WTC11 (cell line): ENCODE results near the gene TOR4A. TPM values are rescaled to one million over a fixed set of nuclear protein-coding genes. Genes with fewer than 3 reads are reported as not detected.

ENCODE experiments used
- ATAC-seq: fragments of 200-7000 bp; cut with Tn5 transposase; 2 replicates; pipeline ENCODE4 v1.10.0; 2021; ENCODE audit warnings: mild to moderate bottlenecking, moderate library complexity
- CTCF ChIA-PET: fragments of 300-600 bp; sonication (Branson Sonifier 250); formaldehyde crosslinking; loops from one replicate; lab custom pipeline; 2021; ENCODE audit warnings: antibody characterized with exemption; lab: Charles Lee
- POLR2A ChIA-PET: fragments of 350-600 bp; sonication (Branson Sonifier 250); formaldehyde crosslinking; loops from one replicate; lab custom pipeline; 2021; ENCODE audit warnings: antibody characterized with exemption; lab: Charles Lee
- DNase-seq: peaks from one replicate; pipeline ENCODE4 v3.0.0; 2021; ENCODE audit warnings: low spot score
- H3K27ac Mint-ChIP-seq: 2 replicates; pipeline ENCODE4 v1.8.0; 2021; ENCODE audit warnings: mixed read lengths
- H3K27me3 Mint-ChIP-seq: 2 replicates; pipeline ENCODE4 v1.8.0; 2021; ENCODE audit warnings: low read depth, mild to moderate bottlenecking, moderate library complexity, mixed read lengths
- H3K36me3 Mint-ChIP-seq: 2 replicates; pipeline ENCODE4 v1.8.0; 2021; ENCODE audit warnings: mixed read lengths
- H3K4me1 Mint-ChIP-seq: 2 replicates; pipeline ENCODE4 v1.8.0; 2022; ENCODE audit warnings: mixed read lengths
- H3K4me3 Mint-ChIP-seq: 2 replicates; pipeline ENCODE4 v1.8.0; 2021; ENCODE audit warnings: mild to moderate bottlenecking, moderate library complexity, mixed read lengths
- H3K9me3 Mint-ChIP-seq: 2 replicates; pipeline ENCODE4 v1.8.0; 2021; ENCODE audit warnings: mixed read lengths
- ARID4B ChIP-seq: sonication (generic); formaldehyde crosslinking; IDR thresholded peaks from 2 replicates; pipeline ENCODE4 v1.8.0; 2023; ENCODE audit warnings: missing genetic modification reagents, mild to moderate bottlenecking, borderline replicate concordance
- ATF2 ChIP-seq: sonication (generic); formaldehyde crosslinking; IDR thresholded peaks from 2 replicates; pipeline ENCODE4 v1.8.1; 2022; ENCODE audit warnings: low read depth, missing genetic modification reagents, borderline replicate concordance
- CREB1 ChIP-seq: sonication (generic); formaldehyde crosslinking; IDR thresholded peaks from 2 replicates; pipeline ENCODE4 v1.8.0; 2023; ENCODE audit warnings: mild to moderate bottlenecking, missing genetic modification reagents
- FOXP1 ChIP-seq: sonication (generic); formaldehyde crosslinking; IDR thresholded peaks from 2 replicates; pipeline ENCODE4 v1.8.0; 2022; ENCODE audit warnings: missing genetic modification reagents, mild to moderate bottlenecking, moderate library complexity, borderline replicate concordance
- HMGA2 ChIP-seq: fragments of 250-450 bp; sonication (Bioruptor Pico); IDR thresholded peaks from 2 replicates; pipeline ENCODE4 v1.4.0; 2021; ENCODE audit warnings: mild to moderate bottlenecking, moderate library complexity
- KAT7 ChIP-seq: sonication (generic); formaldehyde crosslinking; IDR thresholded peaks from 2 replicates; pipeline ENCODE4 v1.8.1; 2023; ENCODE audit warnings: missing genetic modification reagents, mild to moderate bottlenecking, borderline replicate concordance
- USF2 ChIP-seq: sonication (generic); formaldehyde crosslinking; IDR thresholded peaks from 2 replicates; pipeline ENCODE4 v1.8.1; 2023; ENCODE audit warnings: mild to moderate bottlenecking, missing genetic modification reagents, moderate library complexity
- ZNF121 ChIP-seq: sonication (generic); formaldehyde crosslinking; IDR thresholded peaks from 2 replicates; pipeline ENCODE4 v1.8.0; 2023; ENCODE audit warnings: missing genetic modification reagents
- ZNF532 ChIP-seq: fragments of 250-450 bp; sonication (Bioruptor Pico); IDR thresholded peaks from 2 replicates; pipeline ENCODE4 v1.9.0; 2021; ENCODE audit warnings: mild to moderate bottlenecking, borderline replicate concordance
- total RNA-seq: library from RNA; stranded (reverse); gene quantifications from 3 replicates; pipeline ENCODE4 v1.2.3, GENCODE V29; 2021

The TOR4A gene
- total RNA-seq, 1 experiment from 2014 or later: 7.3 TPM

- no peak for DNase-seq
- Mint-ChIP-seq H3K4me3 (no peak overlapping the region), H3K9me3 (no peaks in the 10 kb centered on the region), H3K27ac (no peak overlapping the region; the same call in 1 of the 2 replicates), H3K36me3 (peaks cover 20% of the 10 kb centered on the region), H3K4me1 (peaks cover 5% of the 10 kb centered on the region), H3K27me3 (no peaks in the 10 kb centered on the region)
- CTCF ChIA-PET: no interaction called here
- POLR2A ChIA-PET: no interaction called here
- no peak for TF ChIP-seq HMGA2 (CRISPR knock-in tag)
- TF ChIP-seq USF2 (CRISPR knock-in tag): no peak
- no peak for TF ChIP-seq KAT7 (CRISPR knock-in tag)
- TF ChIP-seq ZNF532 (CRISPR knock-in tag): no peak
- no peak for TF ChIP-seq CREB1 (CRISPR knock-in tag)
- no peak for TF ChIP-seq ARID4B (CRISPR knock-in tag)
- no peak for TF ChIP-seq ZNF121
- no peak for TF ChIP-seq FOXP1 (CRISPR knock-in tag)
- ATAC-seq: no peak
Observed at GRCh38 chr9:137269231-137269772, 8.2 kb upstream of the TOR4A start.

- CTCF ChIA-PET: interaction anchor here (1.4 to 4.4 kb wide), 2 partner anchors 31 to 34 kb away, joined by 3 to 28 read pairs; partner anchors contain the start of gene NRARP
- POLR2A ChIA-PET: no interaction called here
- no peak for DNase-seq
- Mint-ChIP-seq H3K36me3 (peaks cover 20% of the 10 kb centered on the region), H3K27me3 (no peaks in the 10 kb centered on the region), H3K4me1 (peaks cover 19% of the 10 kb centered on the region), H3K4me3 (no peak overlapping the region), H3K9me3 (no peaks in the 10 kb centered on the region), H3K27ac (no peak overlapping the region; the same call in 1 of the 2 replicates)
- ATAC-seq: no peak
- no peak for TF ChIP-seq ATF2 (CRISPR knock-in tag)
Observed at GRCh38 chr9:137270929-137271695, 6.4 kb upstream of the TOR4A start.
